Stimulated activated CD4-positive, alpha-beta T cell treated with anti-CD3 and anti-CD28 coated beads, Interleukin-2, amount 100 ng/mL, for 4 hours (primary cell): ENCODE data around the gene CARM1.
"Not testable (repeated sequence)": the region's sequence is repeated elsewhere in the genome, so short reads cannot be mapped to it uniquely, and the experiment has no call there.

Experiments used
- DNase-seq: peaks from one replicate; pipeline ENCODE4 v3.0.0-alpha.2; 2020; ENCODE audit warnings: low read depth

CARM1 gene

DNA sequence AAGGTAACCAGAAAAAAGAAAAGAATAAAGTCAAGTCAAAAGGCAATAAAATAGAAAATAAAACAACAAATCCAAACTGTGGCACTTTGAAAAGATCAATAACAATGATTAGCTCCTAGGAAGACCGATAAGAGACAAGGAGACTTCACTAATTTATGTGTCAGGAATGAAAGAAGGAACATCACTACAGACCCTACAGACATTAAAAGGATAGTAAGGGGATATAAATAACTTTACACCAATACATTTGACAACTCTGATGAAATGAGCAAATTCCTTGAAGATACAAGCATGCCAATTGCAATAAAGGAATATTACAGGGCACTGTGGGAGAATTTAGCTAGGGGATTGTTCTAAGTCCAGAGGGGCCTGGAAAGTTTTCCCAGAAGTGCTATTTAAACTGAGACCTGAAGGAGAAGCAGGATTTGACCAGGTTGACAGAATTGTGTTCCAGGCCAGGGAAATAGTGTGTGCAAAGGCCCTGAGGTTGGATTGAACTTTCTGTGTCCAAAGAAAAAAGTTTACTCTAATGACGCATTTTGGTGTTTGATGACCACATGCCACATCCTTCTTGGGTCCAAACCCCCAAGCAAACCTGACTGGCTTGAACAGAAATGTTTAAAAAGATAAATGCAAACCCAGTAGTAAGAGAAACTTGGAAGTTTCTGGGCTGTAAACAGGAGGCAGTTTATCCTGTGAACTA, 24.7 kb upstream of the CARM1 start:
- no peak for DNase-seq

- no peak for DNase-seq
These were observed 23.0 kb upstream of the CARM1 start, which contains the start of gene C19orf38 for GRCh38 chr19:10848230-10848856. C19orf38 (plus strand) TSS chr19:10848415; CDS start chr19:10848509, 94 bp downstream.

- DNase-seq, result no peak
These were observed 20.7 kb upstream of the CARM1 start for GRCh38 chr19:10850631-10851030.

GRCh38 chr19:10852098-10852800, 19.1 kb upstream of the CARM1 start:
- no peak for DNase-seq

DNA sequence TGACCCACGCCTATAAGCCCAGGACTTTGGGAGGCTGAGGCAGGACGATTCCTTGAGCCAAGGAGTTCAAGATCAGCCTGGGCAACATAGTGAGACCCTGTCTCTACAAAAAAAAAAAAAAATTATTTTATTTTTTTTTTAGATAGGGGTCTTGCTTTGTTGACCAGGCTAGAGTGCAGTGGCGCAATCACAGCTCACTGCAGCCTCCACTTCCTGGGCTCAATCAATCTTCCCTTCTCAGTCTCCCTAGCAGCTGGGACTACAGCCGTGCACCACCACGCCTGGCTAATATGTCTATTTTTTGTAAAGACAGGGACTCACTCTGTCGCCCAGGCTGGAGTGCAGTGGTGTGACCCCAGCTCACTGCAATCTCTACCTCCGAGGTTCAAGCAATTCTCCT, 18.4 kb upstream of the CARM1 start:
- DNase-seq, result no peak

GRCh38 chr19:10854350-10855089, 16.8 kb upstream of the CARM1 start:
- no peak for DNase-seq

- DNase-seq, result no peak
These were observed 15.4 kb upstream of the CARM1 start for GRCh38 chr19:10855879-10856522.

DNA sequence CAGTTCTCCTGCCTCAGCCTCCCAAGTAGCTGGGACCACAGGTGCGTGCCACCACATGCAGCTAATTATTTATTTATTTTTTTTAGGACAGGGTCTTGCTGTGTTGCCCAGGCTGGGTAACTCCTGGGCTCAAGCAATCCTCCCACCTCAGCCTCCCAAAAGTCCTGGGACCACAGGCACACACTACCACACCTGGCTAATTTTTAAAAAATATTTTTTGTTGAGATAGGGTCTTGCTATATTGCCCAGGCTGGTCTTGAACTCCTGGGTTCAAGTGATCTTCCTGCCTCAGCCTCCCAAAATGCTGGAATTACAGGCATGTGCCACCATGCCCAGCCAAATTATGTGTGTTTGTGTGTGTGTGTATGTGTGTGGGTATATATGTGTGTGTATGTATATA, 14.5 kb upstream of the CARM1 start:
- not testable (repeated sequence) for DNase-seq

GRCh38 chr19:10858204-10858828, 13.0 kb upstream of the CARM1 start:
- DNase-seq, result no peak

DNA sequence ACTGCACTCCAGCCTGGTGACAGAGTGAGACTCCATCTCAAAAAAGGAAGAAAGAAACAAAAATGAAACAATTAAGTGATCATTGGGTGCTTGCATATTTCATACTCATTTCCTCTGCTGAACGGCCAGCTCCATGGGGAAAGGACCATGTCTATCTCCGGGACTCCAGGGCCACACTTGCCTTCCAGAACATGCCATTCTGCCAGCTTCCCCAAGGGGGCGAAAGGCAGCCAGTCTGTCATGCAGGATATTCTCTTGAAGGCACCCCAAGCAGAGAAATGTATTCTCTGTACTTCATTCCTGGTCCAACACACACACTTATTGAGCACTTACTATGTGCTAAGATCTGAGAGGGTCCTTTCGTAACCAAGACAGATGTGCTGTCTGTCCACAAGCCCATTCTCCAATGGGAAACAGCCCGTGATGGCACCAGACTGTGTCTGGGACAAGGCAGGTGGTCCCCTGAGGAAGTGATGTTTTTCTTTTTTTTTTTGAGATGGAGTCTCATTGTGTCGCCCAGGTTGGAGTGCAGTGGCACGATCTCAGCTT, 10.2 kb upstream of the CARM1 start:
- DNase-seq, result no peak

DNA sequence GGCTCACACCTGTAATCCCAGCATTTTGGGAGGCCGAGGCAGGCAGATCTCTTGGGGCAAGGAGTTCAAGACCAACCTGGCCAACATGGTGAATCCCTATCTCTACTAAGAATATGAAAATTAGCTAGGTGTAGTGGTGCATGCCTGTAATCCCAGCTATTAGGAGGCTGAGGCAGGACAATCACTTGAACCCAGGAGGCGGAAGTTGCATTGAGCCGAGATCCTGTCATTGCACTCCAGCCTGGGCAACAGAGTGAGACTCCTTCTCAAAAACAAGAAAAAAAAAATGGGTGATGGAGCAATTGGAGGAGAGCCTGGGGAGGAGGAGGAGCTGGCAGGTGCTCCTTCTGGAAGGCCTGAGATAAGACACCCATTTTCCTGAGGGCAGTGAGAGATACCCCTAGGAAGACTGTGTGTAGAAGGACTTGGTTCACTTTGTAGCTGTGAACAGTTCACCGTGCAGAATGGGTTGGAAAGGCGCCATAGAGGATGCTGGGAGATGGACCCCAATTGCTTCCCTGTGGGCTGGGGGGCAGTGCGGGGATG, 8.7 kb upstream of the CARM1 start:
- no peak for DNase-seq

DNA sequence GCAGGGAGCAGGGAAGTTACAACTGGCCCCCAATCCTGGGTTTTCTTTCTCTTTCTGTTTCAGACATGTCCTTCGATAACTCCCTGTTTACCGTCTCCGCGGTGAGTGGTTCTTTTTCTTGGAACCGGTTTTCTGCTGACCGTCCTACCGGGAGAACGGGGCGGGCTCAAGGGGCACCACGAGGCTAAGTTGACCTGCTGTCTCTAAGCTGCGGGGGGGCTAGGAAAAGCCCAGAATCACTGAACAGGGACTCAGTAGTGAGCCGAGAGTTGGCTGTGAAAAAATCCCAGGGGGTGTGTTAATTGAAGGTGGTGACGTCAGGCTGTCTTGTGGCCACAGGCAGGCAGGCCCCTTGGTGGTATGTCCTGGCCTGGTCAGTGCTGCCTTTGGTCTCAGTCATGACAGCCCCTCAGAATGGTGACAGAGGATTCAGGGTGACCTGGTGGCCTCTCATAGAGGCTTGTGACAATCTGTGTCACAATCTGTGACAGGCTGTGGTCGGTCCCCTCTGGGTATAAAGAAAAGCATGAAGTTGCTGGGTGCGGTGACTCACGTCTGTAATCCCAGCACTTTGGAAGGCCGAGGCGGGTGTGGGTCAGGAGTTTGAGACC, 8.1 kb upstream of the CARM1 start:
- no peak for DNase-seq

- DNase-seq, result peak; percentile 74
These were observed 6.8 kb upstream of the CARM1 start for GRCh38 chr19:10864538-10864899.

DNA sequence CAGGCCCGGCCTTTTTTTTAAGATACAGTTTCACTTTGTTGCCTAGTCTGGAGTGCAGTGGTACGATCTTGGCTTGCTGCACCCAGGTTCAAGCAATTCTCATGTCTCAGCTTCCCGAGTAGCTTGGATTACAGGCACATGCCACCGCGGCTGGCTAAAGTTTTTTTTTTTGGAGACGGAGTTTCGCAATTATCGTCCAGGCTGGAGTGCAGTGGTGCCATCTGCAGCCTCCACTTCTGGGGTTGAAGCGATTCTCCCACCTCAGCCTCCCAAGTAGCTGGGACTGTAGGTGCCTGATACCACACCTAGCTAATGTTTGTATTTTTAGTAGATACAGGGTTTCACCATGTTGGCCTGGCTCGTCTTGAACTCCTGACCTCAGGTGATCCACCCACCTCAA, 4.9 kb upstream of the CARM1 start:
- DNase-seq, result no peak

DNA sequence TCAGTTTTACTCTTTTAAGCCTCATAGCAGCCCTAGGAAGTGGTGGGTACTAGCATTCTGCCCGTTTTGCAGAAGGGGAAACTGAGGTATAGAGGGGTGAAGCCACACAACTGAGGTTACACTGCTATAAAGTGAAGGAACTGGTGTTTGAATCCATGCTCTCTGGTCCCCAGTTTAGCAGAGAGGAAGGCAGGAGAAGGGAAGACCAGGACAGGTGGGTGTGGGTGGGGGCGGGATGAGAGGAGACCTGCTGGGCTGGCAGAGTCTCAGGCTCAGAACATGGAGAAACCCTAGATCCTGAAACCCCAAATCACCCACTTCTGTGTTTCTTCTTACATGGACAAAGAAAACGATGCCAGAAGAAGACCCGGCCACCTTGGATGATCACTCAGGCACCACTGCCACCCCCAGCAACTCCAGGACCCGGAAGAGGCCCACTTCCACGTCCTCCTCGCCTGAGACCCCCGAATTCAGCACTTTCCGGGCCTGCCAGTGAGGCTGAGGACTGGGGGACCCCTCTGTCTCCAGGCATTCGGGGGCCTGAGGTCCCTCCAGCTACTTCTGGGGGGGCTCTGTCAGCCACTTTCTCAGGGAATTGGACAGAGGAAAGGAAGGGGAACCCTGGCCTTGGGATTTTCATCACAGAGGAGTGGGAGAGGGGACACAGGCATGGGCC, 2.3 kb upstream of the CARM1 start:
- DNase-seq, result no peak

- DNase-seq, result not testable (repeated sequence)
These were observed 1.5 kb upstream of the CARM1 start for GRCh38 chr19:10869872-10870311.

DNA sequence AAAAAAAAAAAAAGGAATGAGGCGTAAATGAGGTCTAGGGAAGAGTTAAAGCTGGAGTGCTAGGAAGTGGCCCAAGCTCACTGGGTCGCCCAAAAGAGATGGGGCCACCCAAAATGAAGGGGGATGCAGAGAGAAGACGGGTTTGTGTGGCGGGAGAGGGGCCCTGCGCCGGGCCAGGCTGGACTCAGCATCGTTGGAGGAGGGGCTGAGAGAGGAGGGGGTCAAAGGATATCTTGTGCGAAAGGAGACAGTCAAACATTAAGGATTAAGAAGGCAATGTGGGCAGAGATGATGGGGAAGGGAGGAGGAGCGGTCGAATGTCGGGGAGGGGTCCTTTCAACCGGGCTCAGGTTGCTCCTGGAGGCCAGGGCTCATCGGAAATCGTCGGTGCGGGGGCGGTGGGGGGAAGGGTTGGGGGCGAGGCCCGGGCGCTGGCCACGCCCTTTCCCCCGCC, 825 bp upstream of the CARM1 start:
- no peak for DNase-seq

GRCh38 chr19:10871711-10872545, 575 bp downstream of the CARM1 start:
- peak; percentile 9 for DNase-seq
